ENCODE results near the gene SLC22A14. TPM values are rescaled to one million over a fixed set of nuclear protein-coding genes. Genes with fewer than 3 reads are reported as not detected.
"Not testable (repeated sequence)": the region's sequence is repeated elsewhere in the genome, so short reads cannot be mapped to it uniquely, and the experiment has no call there.

Gene SLC22A14
- total RNA-seq, 6 donors from 2014 or later: 0.30 to 1.6 TPM; not detected in 4

DNA sequence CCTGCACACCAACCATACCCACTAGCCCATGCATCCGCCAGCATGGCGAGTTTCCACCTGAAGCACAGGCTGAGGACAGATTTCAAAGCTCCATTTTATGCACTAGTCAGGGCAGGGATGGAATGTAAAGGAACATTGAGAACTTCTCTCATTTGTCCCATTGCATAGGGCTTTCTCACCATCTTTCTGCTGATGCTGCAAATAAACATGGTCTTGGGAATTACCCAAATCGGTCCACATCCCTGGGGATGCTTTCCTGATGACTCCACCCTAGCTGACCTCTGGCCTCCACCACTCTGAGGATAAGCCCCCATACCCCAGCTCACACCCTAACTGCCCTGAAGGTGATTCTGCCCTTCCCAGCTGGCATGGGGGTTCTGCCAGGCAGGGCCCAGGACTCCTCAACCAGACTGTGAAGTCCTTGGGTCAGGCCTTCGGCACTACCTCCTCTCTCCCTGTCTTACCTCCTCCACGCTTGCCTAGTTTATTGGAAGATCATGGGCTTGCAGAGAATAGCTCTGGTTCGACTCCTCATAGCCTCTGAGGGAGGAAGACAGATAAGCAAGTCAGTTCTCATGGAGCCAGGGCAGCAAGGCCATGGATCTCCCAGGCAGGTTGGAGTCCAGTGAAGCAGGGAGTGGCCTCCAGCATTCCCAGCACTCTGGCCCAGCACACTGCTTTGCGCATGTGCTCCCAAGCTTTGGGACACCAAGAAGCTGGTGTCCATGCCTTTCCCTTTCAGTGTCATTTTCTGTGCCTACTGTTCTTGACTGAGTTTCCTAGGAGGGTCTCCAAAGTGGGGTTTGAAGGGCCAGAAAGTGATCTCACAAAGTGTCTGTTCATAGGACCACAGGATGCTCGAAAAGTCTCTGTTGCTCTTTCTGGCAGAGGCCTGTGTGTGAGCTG lies 36.9 kb downstream of the SLC22A14 start:
- H3K9me3 ChIP-seq: no peaks in the 10 kb centered on the region

DNA sequence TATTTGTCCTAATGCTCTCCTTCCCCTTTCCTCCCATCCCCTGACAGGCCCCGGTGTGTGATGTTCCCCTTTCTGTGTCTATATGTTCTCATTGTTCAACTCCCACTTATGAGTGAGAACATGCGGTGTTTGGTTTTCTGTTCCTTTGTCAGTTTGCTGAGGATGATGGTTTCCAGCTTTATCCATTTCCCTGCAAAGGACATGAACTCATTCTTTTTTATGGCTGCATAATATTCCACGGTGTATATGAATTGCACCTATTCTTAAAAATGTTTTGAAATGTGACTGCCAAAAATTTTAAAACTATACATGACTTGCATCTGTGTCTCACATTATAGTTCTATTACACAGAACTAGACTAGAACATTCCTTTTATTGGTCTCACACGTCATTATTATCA lies 38.5 kb downstream of the SLC22A14 start:
- H3K36me3 ChIP-seq; H3K27ac ChIP-seq; ATAC-seq (ENCODE audit: low FRiP score in 2 of 2); H3K27me3 ChIP-seq; H3K4me1 ChIP-seq; H3K4me3 ChIP-seq; DNase-seq; H3K9me3 ChIP-seq: not testable (repeated sequence)
- 87 to 95% methylated on average over 4 of the region's 4 CpGs for WGBS, 2 donors

More for the DNA sequence above, 36.9 kb downstream of the SLC22A14 start:
- Histone ChIP-seq H3K4me1 (no peaks in the 10 kb centered on the region), H3K27me3 (no peaks in the 10 kb centered on the region), H3K4me3 (no peak overlapping the region), H3K36me3 (no peaks in the 10 kb centered on the region), H3K27ac (no peak overlapping the region)
- no peak for ATAC-seq (ENCODE audit: low FRiP score in 2 of 2)
- 86 to 91% methylated on average over 7 to 8 of the region's 8 CpGs for WGBS, 2 donors
- no peak for TF ChIP-seq POLR2AphosphoS5 (IDR thresholded peaks at IDR 0.05)
- DNase-seq: no peak

DNA sequence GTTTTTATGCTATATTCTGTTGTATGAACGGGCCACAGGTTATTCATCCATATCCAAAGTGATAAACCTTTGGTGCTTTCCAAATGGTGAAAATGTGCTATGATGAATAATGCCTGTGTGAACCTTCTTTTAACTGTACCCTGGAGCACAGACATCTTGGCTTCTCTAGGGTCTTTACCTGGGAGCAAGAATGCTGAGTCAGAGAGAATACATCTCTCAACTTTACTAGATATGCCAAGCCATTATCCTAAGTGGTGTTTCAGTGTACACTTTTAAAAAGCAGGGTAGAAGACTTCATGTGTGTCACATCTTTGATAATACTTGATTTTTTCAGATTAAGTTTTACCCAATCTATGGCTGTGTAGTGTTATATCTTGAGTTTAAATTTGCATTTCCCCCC lies 41.0 kb downstream of the SLC22A14 start:
- Histone ChIP-seq H3K9me3 (no peaks in the 10 kb centered on the region), H3K36me3 (no peaks in the 10 kb centered on the region), H3K4me3 (no peak overlapping the region), H3K27me3 (no peaks in the 10 kb centered on the region), H3K4me1 (no peaks in the 10 kb centered on the region), H3K27ac (no peak overlapping the region)
- ATAC-seq (ENCODE audit: low FRiP score in 2 of 2) (no peak), DNase-seq (no peak)
- TF ChIP-seq POLR2A (IDR thresholded peaks at IDR 0.05) (no peak), POLR2AphosphoS5 (IDR thresholded peaks at IDR 0.05) (no peak), EP300 (IDR thresholded peaks at IDR 0.05) (no peak)
- TF ChIP-seq, protein P1, sequence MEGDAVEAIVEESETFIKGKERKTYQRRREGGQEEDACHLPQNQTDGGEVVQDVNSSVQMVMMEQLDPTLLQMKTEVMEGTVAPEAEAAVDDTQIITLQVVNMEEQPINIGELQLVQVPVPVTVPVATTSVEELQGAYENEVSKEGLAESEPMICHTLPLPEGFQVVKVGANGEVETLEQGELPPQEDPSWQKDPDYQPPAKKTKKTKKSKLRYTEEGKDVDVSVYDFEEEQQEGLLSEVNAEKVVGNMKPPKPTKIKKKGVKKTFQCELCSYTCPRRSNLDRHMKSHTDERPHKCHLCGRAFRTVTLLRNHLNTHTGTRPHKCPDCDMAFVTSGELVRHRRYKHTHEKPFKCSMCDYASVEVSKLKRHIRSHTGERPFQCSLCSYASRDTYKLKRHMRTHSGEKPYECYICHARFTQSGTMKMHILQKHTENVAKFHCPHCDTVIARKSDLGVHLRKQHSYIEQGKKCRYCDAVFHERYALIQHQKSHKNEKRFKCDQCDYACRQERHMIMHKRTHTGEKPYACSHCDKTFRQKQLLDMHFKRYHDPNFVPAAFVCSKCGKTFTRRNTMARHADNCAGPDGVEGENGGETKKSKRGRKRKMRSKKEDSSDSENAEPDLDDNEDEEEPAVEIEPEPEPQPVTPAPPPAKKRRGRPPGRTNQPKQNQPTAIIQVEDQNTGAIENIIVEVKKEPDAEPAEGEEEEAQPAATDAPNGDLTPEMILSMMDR (IDR thresholded peaks at IDR 0.05): no peak
- 87 to 93% methylated on average over 1 of the region's 1 CpG for WGBS, 2 donors

DNA sequence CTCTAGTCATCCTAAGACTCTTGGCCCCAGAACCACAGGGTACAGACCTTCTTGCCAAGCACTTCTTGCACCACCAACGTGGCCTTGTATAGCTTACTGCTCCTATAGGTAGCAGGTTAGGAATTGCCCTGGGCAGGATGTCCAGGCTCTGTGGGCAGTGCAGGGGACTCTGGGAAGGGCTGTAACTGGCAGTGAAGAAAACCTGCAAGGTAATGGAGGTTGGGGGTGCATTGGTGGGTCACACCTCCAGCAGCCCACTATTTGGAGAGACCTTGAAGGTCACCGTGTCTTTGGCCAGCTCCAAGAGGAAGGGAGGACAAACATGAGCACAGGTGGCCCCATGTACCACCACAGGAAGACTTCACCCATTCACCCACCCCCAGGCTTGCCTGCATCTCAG lies 43.2 kb downstream of the SLC22A14 start:
- TF ChIP-seq EP300 (IDR thresholded peaks at IDR 0.05): no peak
- TF ChIP-seq POLR2A (IDR thresholded peaks at IDR 0.05): no peak
- no peak for TF ChIP-seq POLR2AphosphoS5 (IDR thresholded peaks at IDR 0.05)
- TF ChIP-seq, protein P1 (IDR thresholded peaks at IDR 0.05): no peak
- H3K36me3 ChIP-seq: no peaks in the 10 kb centered on the region
- H3K27me3 ChIP-seq: no peaks in the 10 kb centered on the region
- 83 to 100% methylated on average over 1 to 2 of the region's 2 CpGs for WGBS, 2 donors
- no peaks in the 10 kb centered on the region for H3K9me3 ChIP-seq
- ATAC-seq (ENCODE audit: low FRiP score in 2 of 2) (no peak), DNase-seq (no peak)
- no peak overlapping the region for H3K27ac ChIP-seq
- H3K4me3 ChIP-seq: no peak overlapping the region
- no peaks in the 10 kb centered on the region for H3K4me1 ChIP-seq

DNA sequence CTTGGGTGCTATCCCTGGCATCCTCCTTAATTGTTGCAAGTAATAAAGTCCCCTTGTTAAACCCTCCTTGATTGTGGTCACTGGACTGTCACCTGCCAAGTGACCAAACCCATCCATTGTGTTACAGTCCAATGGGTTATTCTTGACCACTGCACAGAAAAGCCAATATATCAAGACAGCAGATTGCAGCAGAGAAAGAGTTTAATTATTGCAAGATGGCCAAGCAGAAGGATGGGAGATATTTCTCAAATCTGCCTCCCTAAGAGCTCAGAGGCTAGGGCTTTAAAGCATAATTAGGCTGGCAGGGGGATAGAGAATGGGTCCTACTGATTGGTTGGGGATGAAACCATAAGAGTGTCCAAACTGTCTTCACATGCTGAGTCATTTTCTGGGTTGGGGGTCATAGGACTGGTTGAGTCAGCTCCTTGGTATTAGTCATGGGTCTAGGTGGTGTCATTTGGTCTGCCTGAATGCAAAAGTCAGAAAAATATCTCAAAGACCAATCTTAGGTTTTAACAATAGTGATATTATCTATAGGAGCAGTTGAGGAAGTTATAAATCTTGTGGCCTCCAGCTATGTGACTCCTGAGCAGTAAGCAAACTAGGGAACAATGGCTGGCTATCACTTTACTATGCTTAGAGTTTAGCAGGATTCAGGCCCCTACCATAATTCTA lies 45.4 kb downstream of the SLC22A14 start:
- Histone ChIP-seq H3K27me3 (no peaks in the 10 kb centered on the region), H3K4me3 (no peak overlapping the region), H3K36me3 (no peaks in the 10 kb centered on the region), H3K9me3 (no peaks in the 10 kb centered on the region), H3K27ac (no peak overlapping the region), H3K4me1 (no peaks in the 10 kb centered on the region)
- DNase-seq (no peak), ATAC-seq (ENCODE audit: low FRiP score in 2 of 2) (no peak)
- no peak for TF ChIP-seq EP300 (IDR thresholded peaks at IDR 0.05)
- TF ChIP-seq, protein P1 (IDR thresholded peaks at IDR 0.05): no peak
- no peak for TF ChIP-seq POLR2AphosphoS5 (IDR thresholded peaks at IDR 0.05)
- TF ChIP-seq POLR2A (IDR thresholded peaks at IDR 0.05): no peak
